ENCODE measurements around the gene CT55. TPM values are rescaled to one million over a fixed set of nuclear protein-coding genes. Genes with fewer than 3 reads are reported as not detected.

CT55 gene
- total and polyA plus RNA-seq, 2 of the 4 experiments (the other 2 are of a cell fraction): not detected

- Histone ChIP-seq H2BK5ac (ENCODE audit: low read depth, low read length, poor library complexity, severe bottlenecking) (no peak overlapping the region), H3K27ac (ENCODE audit: insufficient read depth, low read length) (no peak overlapping the region), H3K79me1 (ENCODE audit: low read depth in 1 of 2, low read length in 2 of 2) (no peaks in the 10 kb centered on the region), H4K8ac (ENCODE audit: low read depth in 2 of 2, low read length in 2 of 2) (no peak overlapping the region), H2BK15ac (ENCODE audit: low read depth, low read length) (no peak overlapping the region), H2AFZ (replicated peaks; ENCODE audit: low read length, poor library complexity) (no peak overlapping the region), H2BK120ac (ENCODE audit: low read depth, low read length) (no peak overlapping the region), H3K4me1 (ENCODE audit: control insufficient read depth, insufficient read depth, low read length) (no peaks in the 10 kb centered on the region), H3K4me3 (ENCODE audit: insufficient read depth, low read depth, low read length) (no peak overlapping the region), H2AK9ac (replicated peaks; ENCODE audit: low read depth, low read length, poor library complexity) (no peak overlapping the region), H3K18ac (ENCODE audit: low read depth, low read length) (no peak overlapping the region), H3K14ac (replicated peaks; ENCODE audit: low read depth, low read length) (no peak overlapping the region), H3K9ac (ENCODE audit: low read depth, low read length) (no peak overlapping the region), H2BK20ac (ENCODE audit: low read depth, low read length) (no peak overlapping the region), H3K56ac (ENCODE audit: extremely low read depth, insufficient read depth, low read length) (no peak overlapping the region), H3K4me2 (ENCODE audit: low read depth, low read length) (no peak overlapping the region), H3K36me3 (ENCODE audit: control insufficient read depth, insufficient read depth, low read length) (no peaks in the 10 kb centered on the region), H4K91ac (ENCODE audit: insufficient read depth, low read depth, low read length) (no peak overlapping the region), H3K4ac (ENCODE audit: low read depth, low read length) (no peak overlapping the region), H3K9me1 (ENCODE audit: insufficient read depth, low read length) (no peaks in the 10 kb centered on the region), H4K5ac (ENCODE audit: low read depth, low read length) (no peak overlapping the region), H4K20me1 (ENCODE audit: insufficient read depth, low read length) (no peaks in the 10 kb centered on the region), H3K9me3 (ENCODE audit: control insufficient read depth, insufficient read depth, low read length) (no peaks in the 10 kb centered on the region), H3K23ac (ENCODE audit: low read depth, low read length) (no peak overlapping the region), H2AK5ac (ENCODE audit: low read depth, low read length) (no peak overlapping the region), H3K27me3 (ENCODE audit: control insufficient read depth, insufficient read depth, low read length) (peaks cover 5% of the 10 kb centered on the region; the same call in 1 of the 2 replicates)
- DNase-seq: no peak
- dilution Hi-C loops (cut with HindIII; ENCODE audit: low sequenced_read_pairs, unreplicated experiment) (no loop called here), in situ Hi-C loops (cut with MboI; ENCODE audit: low sequenced_read_pairs) (no loop called here), intact Hi-C loops (cut with micrococcal nuclease) (no loop called here)
- WGBS, 2 experiments (ENCODE audit: extremely low coverage in 2 of 2, insufficient read length in 1 of 2): 52% methylated on average over 2 of the region's 3 CpGs; no CpG with 5 or more reads in 1 of the 2 experiments
- no TSS peak for BruUV-seq (replicated peaks)
- ATAC-seq (ENCODE audit: low read depth): no peak
- ChIA-PET CTCF (no interaction called here), POLR2A (ENCODE audit: unreplicated experiment) (no interaction called here)
- no peak for TF ChIP-seq MAFK (IDR thresholded peaks at IDR 0.05; ENCODE audit: low read depth, low read length)
- no peak for TF ChIP-seq USF2 (IDR thresholded peaks at IDR 0.05; ENCODE audit: low read depth, low read length)
- TF ChIP-seq FOS (IDR thresholded peaks at IDR 0.05; ENCODE audit: low read depth, low read length): no peak
- no peak for TF ChIP-seq ELK1 (IDR thresholded peaks at IDR 0.05; ENCODE audit: borderline replicate concordance, low read depth, low read length)
- no peak for TF ChIP-seq BHLHE40 (IDR thresholded peaks at IDR 0.05; ENCODE audit: low read depth, low read length)
- TF ChIP-seq NFE2L2 (IDR thresholded peaks at IDR 0.05; ENCODE audit: low read depth, low read length): no peak
- TF ChIP-seq CHD1 (IDR thresholded peaks at IDR 0.05; ENCODE audit: low read depth, low read length): no peak
- no peak for TF ChIP-seq POLR2A (IDR thresholded peaks at IDR 0.05; ENCODE audit: low read depth, low read length)
- TF ChIP-seq MAZ (IDR thresholded peaks at IDR 0.05; ENCODE audit: borderline replicate concordance, low read depth, low read length): no peak
- TF ChIP-seq RCOR1 (IDR thresholded peaks at IDR 0.05; ENCODE audit: insufficient replicate concordance, low read length): no peak
- TF ChIP-seq SMC3 (IDR thresholded peaks at IDR 0.05; ENCODE audit: low read depth, low read length): no peak
- TF ChIP-seq, protein P1, sequence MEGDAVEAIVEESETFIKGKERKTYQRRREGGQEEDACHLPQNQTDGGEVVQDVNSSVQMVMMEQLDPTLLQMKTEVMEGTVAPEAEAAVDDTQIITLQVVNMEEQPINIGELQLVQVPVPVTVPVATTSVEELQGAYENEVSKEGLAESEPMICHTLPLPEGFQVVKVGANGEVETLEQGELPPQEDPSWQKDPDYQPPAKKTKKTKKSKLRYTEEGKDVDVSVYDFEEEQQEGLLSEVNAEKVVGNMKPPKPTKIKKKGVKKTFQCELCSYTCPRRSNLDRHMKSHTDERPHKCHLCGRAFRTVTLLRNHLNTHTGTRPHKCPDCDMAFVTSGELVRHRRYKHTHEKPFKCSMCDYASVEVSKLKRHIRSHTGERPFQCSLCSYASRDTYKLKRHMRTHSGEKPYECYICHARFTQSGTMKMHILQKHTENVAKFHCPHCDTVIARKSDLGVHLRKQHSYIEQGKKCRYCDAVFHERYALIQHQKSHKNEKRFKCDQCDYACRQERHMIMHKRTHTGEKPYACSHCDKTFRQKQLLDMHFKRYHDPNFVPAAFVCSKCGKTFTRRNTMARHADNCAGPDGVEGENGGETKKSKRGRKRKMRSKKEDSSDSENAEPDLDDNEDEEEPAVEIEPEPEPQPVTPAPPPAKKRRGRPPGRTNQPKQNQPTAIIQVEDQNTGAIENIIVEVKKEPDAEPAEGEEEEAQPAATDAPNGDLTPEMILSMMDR (conservative IDR thresholded peaks at IDR 0.05; ENCODE audit: low read depth, low read length): no peak
- TF ChIP-seq RAD21 (IDR thresholded peaks at IDR 0.05; ENCODE audit: low read length): no peak
Observed at GRCh38 chrX:135109554-135109953, 61.6 kb downstream of the CT55 start.

All from IMR-90 (cell line).